ENCODE results near the gene OR6B2. TPM values are rescaled to one million over a fixed set of nuclear protein-coding genes. Genes with fewer than 3 reads are reported as not detected.

Gene OR6B2
- total and polyA plus RNA-seq, 2 of the 4 experiments (the other 2 are of a cell fraction): not detected

GRCh38 chr2:240014327-240014726 is 15.9 kb downstream of the OR6B2 start:
- Histone ChIP-seq H3K4me2 (ENCODE audit: low read depth, low read length) (no peak overlapping the region), H4K91ac (ENCODE audit: insufficient read depth, low read depth, low read length) (no peak overlapping the region), H3K14ac (replicated peaks; ENCODE audit: low read depth, low read length) (no peak overlapping the region), H4K8ac (ENCODE audit: low read depth in 2 of 2, low read length in 2 of 2) (no peak overlapping the region), H3K56ac (ENCODE audit: extremely low read depth, insufficient read depth, low read length) (no peak overlapping the region), H4K5ac (ENCODE audit: low read depth, low read length) (no peak overlapping the region), H2AFZ (replicated peaks; ENCODE audit: low read length, poor library complexity) (no peak overlapping the region), H3K4me3 (ENCODE audit: insufficient read depth, low read depth, low read length) (no peak overlapping the region), H3K9ac (ENCODE audit: low read depth, low read length) (no peak overlapping the region), H2AK5ac (ENCODE audit: low read depth, low read length) (no peak overlapping the region), H2BK15ac (ENCODE audit: low read depth, low read length) (no peak overlapping the region), H4K20me1 (ENCODE audit: insufficient read depth, low read length) (no peaks in the 10 kb centered on the region), H2BK120ac (ENCODE audit: low read depth, low read length) (no peak overlapping the region), H3K27me3 (ENCODE audit: control insufficient read depth, insufficient read depth, low read length) (no peaks in the 10 kb centered on the region), H2BK5ac (ENCODE audit: low read depth, low read length, poor library complexity, severe bottlenecking) (no peak overlapping the region), H3K18ac (ENCODE audit: low read depth, low read length) (no peak overlapping the region), H2BK20ac (ENCODE audit: low read depth, low read length) (no peak overlapping the region), H3K4me1 (ENCODE audit: control insufficient read depth, insufficient read depth, low read length) (no peaks in the 10 kb centered on the region), H3K79me1 (ENCODE audit: low read depth in 1 of 2, low read length in 2 of 2) (peaks cover 0 to 3% of the 10 kb centered on the region in 2 experiments; a peak in 2 of 4 replicates), H3K27ac (ENCODE audit: insufficient read depth, low read length) (no peak overlapping the region), H3K36me3 (ENCODE audit: control insufficient read depth, insufficient read depth, low read length) (peaks cover 49% of the 10 kb centered on the region), H3K4ac (ENCODE audit: low read depth, low read length) (no peak overlapping the region), H3K23ac (ENCODE audit: low read depth, low read length) (no peak overlapping the region), H3K9me1 (ENCODE audit: insufficient read depth, low read length) (no peaks in the 10 kb centered on the region), H2AK9ac (replicated peaks; ENCODE audit: low read depth, low read length, poor library complexity) (no peak overlapping the region), H3K9me3 (ENCODE audit: control insufficient read depth, insufficient read depth, low read length) (no peaks in the 10 kb centered on the region)
- ChIA-PET POLR2A (ENCODE audit: unreplicated experiment) (no interaction called here), CTCF (interaction anchor here (0.6 kb wide), 1 partner anchor 1160 kb away, joined by 4 read pairs; no protein-coding TSS in a partner anchor)
- dilution Hi-C loops (cut with HindIII; ENCODE audit: low sequenced_read_pairs, unreplicated experiment) (no loop called here), in situ Hi-C loops (cut with MboI; ENCODE audit: low sequenced_read_pairs) (no loop called here), intact Hi-C loops (cut with micrococcal nuclease) (no loop called here)
- no TSS peak for BruUV-seq (replicated peaks)
- WGBS, 2 experiments (ENCODE audit: extremely low coverage in 2 of 2, insufficient read length in 1 of 2): 100% methylated on average over 1 of the region's 9 CpGs; no CpG with 5 or more reads in 1 of the 2 experiments
- TF ChIP-seq MAFK (IDR thresholded peaks at IDR 0.05; ENCODE audit: low read depth, low read length): no peak
- no peak for TF ChIP-seq POLR2A (IDR thresholded peaks at IDR 0.05; ENCODE audit: low read depth, low read length)
- TF ChIP-seq, protein P1, sequence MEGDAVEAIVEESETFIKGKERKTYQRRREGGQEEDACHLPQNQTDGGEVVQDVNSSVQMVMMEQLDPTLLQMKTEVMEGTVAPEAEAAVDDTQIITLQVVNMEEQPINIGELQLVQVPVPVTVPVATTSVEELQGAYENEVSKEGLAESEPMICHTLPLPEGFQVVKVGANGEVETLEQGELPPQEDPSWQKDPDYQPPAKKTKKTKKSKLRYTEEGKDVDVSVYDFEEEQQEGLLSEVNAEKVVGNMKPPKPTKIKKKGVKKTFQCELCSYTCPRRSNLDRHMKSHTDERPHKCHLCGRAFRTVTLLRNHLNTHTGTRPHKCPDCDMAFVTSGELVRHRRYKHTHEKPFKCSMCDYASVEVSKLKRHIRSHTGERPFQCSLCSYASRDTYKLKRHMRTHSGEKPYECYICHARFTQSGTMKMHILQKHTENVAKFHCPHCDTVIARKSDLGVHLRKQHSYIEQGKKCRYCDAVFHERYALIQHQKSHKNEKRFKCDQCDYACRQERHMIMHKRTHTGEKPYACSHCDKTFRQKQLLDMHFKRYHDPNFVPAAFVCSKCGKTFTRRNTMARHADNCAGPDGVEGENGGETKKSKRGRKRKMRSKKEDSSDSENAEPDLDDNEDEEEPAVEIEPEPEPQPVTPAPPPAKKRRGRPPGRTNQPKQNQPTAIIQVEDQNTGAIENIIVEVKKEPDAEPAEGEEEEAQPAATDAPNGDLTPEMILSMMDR (conservative IDR thresholded peaks at IDR 0.05; ENCODE audit: low read depth, low read length): no peak
- TF ChIP-seq FOS (IDR thresholded peaks at IDR 0.05; ENCODE audit: low read depth, low read length): no peak
- TF ChIP-seq, protein P2, sequence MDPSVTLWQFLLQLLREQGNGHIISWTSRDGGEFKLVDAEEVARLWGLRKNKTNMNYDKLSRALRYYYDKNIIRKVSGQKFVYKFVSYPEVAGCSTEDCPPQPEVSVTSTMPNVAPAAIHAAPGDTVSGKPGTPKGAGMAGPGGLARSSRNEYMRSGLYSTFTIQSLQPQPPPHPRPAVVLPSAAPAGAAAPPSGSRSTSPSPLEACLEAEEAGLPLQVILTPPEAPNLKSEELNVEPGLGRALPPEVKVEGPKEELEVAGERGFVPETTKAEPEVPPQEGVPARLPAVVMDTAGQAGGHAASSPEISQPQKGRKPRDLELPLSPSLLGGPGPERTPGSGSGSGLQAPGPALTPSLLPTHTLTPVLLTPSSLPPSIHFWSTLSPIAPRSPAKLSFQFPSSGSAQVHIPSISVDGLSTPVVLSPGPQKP (IDR thresholded peaks at IDR 0.05; ENCODE audit: borderline replicate concordance, low read depth, low read length): no peak
- TF ChIP-seq MXI1 (IDR thresholded peaks at IDR 0.05; ENCODE audit: borderline replicate concordance, low read depth, low read length): no peak
- TF ChIP-seq RCOR1 (IDR thresholded peaks at IDR 0.05; ENCODE audit: insufficient replicate concordance, low read length): no peak
- TF ChIP-seq USF2 (IDR thresholded peaks at IDR 0.05; ENCODE audit: low read depth, low read length): no peak
- TF ChIP-seq NFE2L2 (IDR thresholded peaks at IDR 0.05; ENCODE audit: low read depth, low read length): no peak
- TF ChIP-seq RAD21 (IDR thresholded peaks at IDR 0.05; ENCODE audit: low read length): no peak
- TF ChIP-seq CHD1 (IDR thresholded peaks at IDR 0.05; ENCODE audit: low read depth, low read length): no peak
- TF ChIP-seq CEBPB (IDR thresholded peaks at IDR 0.05; ENCODE audit: low read depth, low read length): no peak
- TF ChIP-seq SMC3 (IDR thresholded peaks at IDR 0.05; ENCODE audit: low read depth, low read length): no peak
- TF ChIP-seq RFX5 (IDR thresholded peaks at IDR 0.05; ENCODE audit: low read depth, low read length): no peak
- TF ChIP-seq MAZ (IDR thresholded peaks at IDR 0.05; ENCODE audit: borderline replicate concordance, low read depth, low read length): no peak
- no peak for TF ChIP-seq BHLHE40 (IDR thresholded peaks at IDR 0.05; ENCODE audit: low read depth, low read length)
- no peak for DNase-seq
- ATAC-seq (ENCODE audit: low read depth): no peak
